Measurements from ENCODE around the gene PRDM2.

DNA sequence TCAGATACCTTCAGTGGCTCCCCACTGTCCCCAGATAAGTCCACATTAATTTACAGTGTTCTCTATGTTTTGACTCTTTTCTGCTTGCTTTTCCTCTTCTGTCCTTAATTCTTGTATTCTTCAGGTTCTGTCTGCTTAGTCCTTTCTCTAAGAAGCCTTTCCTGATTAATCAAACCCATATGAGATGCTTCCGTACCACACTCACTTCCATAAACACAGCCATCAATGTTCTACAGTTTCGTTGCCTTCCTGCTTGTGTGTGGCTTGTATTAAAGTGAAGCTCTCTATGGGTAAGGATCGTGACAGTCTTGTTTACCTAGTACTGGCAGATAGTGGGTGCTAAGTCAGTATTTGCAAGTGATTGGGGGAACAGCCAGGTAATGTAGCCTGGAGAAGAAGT is 75.9 kb downstream of the PRDM2 start:
- TF ChIP-seq, protein P1, sequence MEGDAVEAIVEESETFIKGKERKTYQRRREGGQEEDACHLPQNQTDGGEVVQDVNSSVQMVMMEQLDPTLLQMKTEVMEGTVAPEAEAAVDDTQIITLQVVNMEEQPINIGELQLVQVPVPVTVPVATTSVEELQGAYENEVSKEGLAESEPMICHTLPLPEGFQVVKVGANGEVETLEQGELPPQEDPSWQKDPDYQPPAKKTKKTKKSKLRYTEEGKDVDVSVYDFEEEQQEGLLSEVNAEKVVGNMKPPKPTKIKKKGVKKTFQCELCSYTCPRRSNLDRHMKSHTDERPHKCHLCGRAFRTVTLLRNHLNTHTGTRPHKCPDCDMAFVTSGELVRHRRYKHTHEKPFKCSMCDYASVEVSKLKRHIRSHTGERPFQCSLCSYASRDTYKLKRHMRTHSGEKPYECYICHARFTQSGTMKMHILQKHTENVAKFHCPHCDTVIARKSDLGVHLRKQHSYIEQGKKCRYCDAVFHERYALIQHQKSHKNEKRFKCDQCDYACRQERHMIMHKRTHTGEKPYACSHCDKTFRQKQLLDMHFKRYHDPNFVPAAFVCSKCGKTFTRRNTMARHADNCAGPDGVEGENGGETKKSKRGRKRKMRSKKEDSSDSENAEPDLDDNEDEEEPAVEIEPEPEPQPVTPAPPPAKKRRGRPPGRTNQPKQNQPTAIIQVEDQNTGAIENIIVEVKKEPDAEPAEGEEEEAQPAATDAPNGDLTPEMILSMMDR (optimal IDR thresholded peaks at IDR 0.05 in 1 of 3, IDR thresholded peaks at IDR 0.05 in 1 of 3, conservative IDR thresholded peaks at IDR 0.05 in 1 of 3; ENCODE audit: extremely low read depth in 1 of 3, insufficient read depth in 2 of 3, low read length in 3 of 3), result no peak
- no peak for TF ChIP-seq EZH2 (IDR thresholded peaks at IDR 0.05; ENCODE audit: low read length)

All from keratinocyte (primary cell).